ENCODE measurements around the gene MED12.

MED12 gene

DNA sequence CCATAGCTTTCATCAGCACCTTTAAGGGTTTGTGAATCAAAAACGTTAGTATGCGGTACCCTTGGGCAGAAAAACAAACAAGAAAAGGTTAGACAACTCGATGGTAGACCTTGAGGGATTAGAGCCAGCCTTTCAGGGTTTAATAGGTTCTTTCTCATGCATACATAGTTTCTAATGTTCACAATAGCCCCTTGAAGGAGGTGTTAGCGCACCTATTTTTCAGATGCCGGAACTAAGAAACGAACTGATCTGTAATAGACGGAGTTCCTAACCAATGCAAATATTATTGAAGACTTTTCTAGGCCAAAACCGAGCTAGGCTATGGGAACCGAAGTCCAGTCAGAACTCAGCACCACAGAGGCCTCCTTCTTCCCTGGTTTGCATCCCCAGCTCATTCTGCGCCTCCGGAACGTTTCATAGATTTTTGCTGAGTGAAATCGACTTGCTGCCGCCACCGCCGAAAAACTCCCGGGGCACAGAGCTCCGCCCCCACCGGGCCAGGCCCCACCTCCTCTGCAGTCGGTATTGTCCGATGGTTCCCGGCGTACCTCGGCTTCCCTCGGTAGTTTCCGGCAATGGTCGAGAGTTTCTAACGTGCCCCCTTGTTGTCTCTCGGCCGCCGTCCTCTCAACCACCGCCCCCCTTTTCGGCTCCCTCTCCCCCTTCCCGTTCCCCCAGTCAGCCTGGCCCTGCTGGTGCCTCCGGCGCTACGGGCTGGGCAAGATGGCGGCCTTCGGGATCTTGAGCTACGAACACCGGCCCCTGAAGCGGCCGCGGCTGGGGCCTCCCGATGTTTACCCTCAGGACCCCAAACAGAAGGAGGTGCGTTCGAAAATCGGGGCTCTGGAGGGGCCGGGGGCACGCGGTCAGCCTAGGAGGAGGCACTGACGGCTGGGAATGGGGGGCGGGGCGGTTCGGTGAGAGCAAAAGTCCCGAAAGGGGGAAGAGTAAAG lies at the start of gene MED12:
MED12 (plus strand) TSS at position 565 of the 953 bp plus-strand sequence; CDS start at position 724, 159 bp downstream.
- no peak for FAIRE-seq

DNA sequence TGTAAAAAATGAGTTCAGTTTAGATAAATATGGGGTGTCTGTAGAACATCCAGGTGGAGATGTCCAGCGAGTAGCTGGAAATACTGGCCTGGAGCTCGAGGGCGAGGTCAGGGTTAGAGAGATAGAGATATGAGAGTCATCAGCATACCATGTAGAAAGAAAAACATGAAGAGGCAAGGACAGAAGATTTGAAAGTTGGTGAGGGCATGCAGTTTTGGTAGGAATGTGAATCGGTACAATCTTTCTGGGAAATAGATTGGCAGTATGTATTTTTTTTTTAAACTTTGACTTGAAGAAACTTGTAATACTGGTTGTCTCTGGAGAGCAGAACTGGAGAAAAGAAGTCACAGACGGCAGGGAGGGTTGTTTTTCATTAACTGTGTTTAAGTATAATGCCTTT lies 47.9 kb upstream of the MED12 start:
- FAIRE-seq, result no peak

DNA sequence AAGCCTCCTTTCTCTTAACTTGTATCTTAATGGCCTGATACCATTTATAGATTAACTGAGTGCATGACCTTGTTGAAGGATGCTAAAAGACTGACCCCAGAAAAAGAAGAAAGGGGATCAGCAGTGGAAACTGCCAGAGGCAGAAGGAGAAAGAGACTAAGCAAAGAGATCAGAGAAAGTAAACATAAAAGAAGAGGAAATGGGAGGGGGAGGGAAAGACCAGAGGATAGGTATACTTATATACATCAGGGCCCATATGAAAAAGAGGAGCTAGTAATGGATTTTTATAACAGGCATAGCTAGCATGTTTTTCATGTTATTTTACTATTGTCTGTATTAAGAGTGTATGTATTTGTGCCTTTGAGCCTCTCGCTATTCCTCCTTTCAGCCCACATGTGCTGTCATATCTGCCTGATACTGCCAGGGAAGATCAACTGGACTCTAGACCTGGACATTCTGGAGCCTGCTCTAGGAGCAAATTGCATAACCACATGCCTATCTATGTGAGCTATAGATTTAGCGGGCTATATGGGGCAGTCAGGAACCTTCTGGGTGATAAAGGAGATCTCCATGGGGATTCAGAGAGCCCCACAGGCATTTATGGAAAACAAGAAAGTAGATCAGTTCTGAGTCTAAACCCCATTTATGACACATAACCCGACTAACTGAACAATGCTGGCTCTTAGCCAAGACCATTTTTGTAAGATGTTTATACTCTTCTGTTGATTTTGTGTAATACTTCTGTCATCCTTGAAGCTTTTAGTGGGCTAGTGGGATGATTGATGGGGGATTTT lies 36.9 kb upstream of the MED12 start:
- no peak for FAIRE-seq

DNA sequence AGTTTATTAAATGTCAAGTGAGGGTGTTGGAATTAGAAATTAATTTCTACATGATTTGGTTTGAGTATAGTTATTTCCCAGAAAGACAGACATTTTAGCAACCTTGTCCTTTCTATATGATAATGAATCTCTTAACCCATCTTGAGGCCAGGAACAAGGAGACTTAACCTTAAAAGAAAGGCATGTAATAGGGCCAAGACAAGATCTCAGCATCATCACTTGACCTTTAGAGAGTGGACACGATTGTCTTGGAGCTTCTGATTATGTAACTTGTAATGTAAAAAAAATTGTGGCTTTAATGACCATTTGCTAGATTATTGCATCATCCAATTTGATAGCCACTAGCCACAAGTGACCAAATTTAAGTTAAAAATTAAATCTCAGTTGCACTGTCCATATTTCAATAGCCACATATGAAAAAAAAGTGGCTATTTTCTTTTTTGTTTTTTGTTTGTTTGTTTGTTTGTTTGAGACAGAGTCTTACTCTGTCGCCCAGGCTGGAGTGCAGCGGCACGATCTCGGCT lies 36.2 kb upstream of the MED12 start:
- FAIRE-seq, result no peak

DNA sequence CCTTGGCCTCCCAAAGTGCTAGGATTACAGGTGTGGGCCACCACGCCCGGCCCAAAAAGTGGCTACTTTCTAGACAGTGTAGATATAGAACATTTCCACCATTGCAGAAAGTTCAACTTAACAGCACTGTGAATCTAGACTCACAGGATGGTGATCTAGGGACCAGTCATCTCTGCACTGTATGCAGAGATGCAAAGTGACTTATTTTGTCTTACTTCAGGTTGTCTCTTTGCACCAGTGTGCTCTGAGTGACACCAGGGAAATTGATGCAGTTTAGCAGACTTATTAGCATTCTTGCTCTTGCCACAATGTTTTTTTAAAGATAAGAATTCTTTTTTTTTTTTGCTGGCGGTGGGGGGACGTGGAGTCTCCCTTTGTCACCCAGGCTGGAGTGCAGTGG lies 35.6 kb upstream of the MED12 start:
- FAIRE-seq, result no peak

- no peak for FAIRE-seq
Observed at GRCh38 chrX:71085900-71086299, 32.5 kb upstream of the MED12 start.

DNA sequence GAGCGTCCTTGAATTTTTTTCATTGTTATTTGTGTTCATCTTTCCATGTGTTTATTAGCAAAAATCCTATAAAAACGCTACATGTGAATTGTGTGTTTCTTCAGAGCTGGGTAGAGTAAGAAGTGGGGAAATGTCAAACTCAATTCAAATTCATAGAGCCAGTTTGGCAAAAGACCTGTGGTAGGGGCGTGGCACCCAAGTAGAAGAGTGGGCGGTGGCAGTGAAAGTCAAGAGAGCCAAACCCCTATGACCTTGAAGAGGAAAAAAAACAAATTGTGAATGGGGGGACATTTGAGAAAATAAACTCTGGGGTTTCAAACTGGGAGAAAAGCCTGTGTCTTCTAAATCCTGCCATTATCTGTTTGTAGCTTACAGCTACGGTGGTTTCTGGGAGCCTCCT lies 27.1 kb upstream of the MED12 start:
- no peak for FAIRE-seq

GRCh38 chrX:71095033-71095432 lies 23.4 kb upstream of the MED12 start:
- FAIRE-seq, result no peak

GRCh38 chrX:71095555-71095980 lies 22.8 kb upstream of the MED12 start, which contains the start of gene FOXO4:
Gene FOXO4, plus strand, starts transcription at chrX:71095851. Its CDS starts 678 bp downstream, at chrX:71096529.
- FAIRE-seq, result peak; percentile 74

- no peak for FAIRE-seq
Observed at GRCh38 chrX:71095981-71096759, 22.2 kb upstream of the MED12 start.

GRCh38 chrX:71096760-71097032 lies 21.7 kb upstream of the MED12 start:
- no peak for FAIRE-seq

DNA sequence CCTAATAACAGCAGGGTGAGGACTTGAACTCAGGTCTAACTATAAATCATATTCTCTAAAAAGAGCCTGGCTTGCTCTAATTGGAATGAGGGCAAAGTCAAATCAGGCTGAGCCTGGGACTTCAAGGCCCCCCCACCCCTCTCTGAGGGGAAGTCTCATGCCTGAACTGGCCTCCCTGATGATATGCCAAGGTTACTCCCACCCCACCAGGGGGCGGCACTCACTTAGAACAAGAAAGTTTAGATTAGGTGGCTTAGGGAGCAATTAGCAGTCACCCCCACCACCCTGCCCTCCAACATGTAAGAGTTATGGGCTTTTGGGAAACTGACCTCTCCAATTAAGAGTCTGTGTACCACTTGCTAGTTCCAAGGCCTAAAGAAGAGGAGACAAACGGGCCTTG lies 20.1 kb upstream of the MED12 start:
- FAIRE-seq, result no peak

- FAIRE-seq, result no peak
Observed at GRCh38 chrX:71098951-71099506, 19.4 kb upstream of the MED12 start.

DNA sequence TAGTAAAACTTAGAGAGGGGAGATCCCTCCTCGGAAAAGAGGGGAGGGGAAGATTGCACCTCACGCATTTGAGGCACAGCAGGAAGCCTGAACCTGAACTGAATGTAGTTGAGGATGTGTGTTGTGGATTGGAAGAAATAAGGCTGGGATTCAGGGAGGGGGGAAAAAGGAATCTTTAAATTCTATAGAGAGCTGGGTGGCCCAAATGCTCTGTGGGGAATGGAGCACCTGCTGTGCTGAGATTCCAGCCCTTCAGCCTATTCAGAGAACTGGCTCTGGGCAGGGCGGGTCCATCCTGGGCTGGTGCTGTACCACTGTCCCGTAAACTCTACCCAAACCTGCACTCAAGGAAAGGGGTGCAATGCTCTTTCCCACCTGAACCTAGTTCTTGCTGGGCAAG lies 18.7 kb upstream of the MED12 start:
- no peak for FAIRE-seq

- no peak for FAIRE-seq
Observed at GRCh38 chrX:71100581-71101505, 17.6 kb upstream of the MED12 start.

DNA sequence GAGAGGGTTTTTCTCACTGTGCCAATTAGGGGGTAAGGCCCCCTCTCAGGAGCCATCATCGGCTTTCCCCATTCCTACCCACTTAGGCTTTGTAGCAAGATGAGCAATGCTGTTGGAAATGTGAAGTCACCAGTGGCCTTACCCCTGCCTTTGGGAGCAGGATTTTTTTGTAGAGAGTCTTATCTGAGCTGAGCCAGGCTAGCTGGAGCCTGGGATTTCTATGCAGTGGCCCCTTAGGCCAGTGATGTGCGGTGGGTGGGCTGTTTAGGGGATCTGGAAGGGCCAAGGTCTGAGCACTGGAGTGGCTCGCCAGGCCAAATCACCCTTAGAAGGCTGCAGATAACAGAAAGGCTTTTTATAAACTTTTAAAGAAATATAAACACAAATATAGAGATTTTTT lies 16.1 kb upstream of the MED12 start:
- no peak for FAIRE-seq

DNA sequence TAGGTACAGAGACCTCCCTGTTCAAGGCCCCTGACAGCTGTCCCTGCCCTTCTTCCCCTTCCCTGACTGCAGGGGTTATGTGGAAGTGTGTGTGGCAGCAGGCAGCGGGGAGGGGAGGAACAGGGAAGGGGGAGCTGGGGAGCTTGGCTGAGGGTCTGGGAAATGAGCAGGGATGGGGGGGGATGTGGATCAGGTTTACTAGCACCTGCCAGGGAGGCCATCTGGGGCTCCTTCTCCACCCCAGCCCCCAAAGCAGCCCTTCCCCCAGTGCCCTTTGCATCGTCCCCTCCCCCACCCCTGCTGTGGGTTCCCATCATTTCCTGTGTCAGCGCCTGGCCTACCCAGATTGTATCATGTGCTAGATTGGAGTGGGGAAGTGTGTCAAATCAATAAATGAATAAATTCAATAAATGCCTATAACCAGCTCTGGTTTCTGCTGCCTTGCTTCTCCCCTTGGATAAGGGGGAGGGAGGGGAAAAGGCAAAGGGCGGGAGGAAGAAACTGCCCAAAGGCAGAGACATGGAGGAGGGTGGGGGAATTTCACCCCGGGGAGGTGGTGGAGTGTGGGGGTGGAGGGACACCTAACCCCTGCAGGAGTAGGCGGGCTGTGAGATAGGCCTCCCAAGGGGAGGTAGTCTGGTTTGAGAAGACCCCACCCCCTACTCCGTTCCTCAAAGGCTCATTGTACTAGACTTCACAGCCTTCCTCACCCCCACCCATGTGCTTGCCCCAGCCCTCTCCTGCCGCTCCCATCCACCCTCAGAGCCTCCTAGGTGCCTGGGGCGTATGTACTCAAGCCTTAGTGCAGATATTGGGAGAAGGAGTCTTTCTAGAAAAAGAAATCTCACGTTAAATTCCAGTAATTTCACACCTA lies 15.0 kb upstream of the MED12 start:
- FAIRE-seq, result no peak

DNA sequence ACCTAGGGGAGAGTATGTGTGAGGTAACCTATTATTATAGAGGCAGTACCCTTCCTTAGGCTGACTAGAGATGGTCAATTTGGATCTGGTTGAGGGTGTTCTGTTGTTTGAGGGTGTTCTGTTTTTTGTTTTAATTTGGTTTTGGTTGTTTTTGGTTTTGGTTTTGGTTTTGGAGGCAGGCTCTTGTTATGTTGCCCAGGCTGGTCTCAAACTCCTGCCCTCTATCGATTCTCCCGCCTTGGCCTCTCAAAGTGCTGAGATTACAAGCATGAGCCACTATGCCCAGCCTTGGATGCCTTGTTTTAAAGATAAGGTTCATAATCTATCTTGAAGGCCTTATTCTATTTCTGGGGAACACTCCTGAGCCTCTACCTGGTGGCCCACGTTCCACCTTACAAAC lies 12.8 kb upstream of the MED12 start:
- no peak for FAIRE-seq

DNA sequence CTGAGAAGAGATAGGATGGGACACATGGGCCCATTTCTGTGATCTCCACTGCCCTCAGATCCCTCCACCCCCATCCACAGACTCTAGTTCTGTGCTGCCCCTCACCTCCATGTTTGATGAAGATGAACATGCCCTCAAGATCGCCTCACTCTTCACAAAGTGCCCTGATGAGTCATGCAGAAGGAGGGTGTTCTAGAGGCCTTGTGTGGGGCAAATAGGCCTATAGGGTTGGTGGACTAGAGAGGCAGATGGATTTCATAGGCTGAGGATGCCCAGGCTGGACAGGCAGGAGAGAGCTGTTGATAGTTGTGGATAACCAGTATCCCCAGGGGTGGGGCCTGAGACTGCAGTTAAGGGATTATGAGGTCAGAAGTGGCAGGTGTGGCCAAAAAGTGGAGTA lies 12.0 kb upstream of the MED12 start, which contains the start of gene CXorf65:
CXorf65 (minus strand) TSS at position 314 of the 400 bp plus-strand sequence; CDS start at position 130, 184 bp downstream.
- no peak for FAIRE-seq

GRCh38 chrX:71107245-71107644 lies 11.2 kb upstream of the MED12 start:
- FAIRE-seq, result no peak
